ENCODE results near the gene OR2V2.

Gene OR2V2

DNA sequence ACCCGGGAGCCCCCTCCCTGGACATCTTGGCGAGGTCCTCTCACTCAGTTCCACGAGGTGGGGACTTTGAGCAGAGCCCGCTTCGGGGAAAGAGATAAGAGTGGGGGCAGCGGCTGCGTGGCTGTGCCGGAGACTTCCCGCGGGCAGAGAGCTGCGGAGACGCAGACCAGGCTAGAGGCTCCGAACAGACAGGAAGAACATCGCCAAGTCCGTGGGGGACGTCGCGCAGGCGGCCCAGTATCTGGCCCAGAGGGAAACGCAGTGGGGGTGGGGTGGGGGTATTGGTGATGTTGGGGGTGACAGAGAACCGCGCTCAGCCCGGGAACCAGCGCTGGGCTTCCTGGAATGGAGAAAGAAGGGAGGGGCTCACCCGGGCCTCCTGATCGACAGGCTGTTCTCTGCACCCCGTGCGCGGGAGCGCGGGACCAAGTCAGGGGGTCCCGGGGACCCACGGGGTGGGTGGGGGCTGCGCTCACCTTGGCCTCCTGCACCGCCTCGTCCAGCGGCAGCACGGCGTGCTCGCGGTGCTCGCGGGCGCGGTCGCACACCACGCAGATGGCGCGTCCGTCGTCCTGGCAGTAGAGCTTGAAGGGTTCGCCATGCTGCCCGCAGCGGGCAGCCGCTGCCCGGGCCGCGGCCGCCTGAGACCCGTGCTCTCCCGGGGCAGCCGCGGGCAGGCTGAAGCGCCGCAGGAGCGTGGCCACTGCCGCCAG, 56.9 kb downstream of the OR2V2 start:
- DNase-seq (ENCODE audit: low read depth): peak; percentile 52
- TF ChIP-seq, protein P1, sequence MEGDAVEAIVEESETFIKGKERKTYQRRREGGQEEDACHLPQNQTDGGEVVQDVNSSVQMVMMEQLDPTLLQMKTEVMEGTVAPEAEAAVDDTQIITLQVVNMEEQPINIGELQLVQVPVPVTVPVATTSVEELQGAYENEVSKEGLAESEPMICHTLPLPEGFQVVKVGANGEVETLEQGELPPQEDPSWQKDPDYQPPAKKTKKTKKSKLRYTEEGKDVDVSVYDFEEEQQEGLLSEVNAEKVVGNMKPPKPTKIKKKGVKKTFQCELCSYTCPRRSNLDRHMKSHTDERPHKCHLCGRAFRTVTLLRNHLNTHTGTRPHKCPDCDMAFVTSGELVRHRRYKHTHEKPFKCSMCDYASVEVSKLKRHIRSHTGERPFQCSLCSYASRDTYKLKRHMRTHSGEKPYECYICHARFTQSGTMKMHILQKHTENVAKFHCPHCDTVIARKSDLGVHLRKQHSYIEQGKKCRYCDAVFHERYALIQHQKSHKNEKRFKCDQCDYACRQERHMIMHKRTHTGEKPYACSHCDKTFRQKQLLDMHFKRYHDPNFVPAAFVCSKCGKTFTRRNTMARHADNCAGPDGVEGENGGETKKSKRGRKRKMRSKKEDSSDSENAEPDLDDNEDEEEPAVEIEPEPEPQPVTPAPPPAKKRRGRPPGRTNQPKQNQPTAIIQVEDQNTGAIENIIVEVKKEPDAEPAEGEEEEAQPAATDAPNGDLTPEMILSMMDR (IDR thresholded peaks at IDR 0.05; ENCODE audit: insufficient read depth, low read depth, low read length, missing control alignments): no peak
- peak overlapping the region; percentile 71 for H3K4me3 ChIP-seq (ENCODE audit: low read length)

DNA sequence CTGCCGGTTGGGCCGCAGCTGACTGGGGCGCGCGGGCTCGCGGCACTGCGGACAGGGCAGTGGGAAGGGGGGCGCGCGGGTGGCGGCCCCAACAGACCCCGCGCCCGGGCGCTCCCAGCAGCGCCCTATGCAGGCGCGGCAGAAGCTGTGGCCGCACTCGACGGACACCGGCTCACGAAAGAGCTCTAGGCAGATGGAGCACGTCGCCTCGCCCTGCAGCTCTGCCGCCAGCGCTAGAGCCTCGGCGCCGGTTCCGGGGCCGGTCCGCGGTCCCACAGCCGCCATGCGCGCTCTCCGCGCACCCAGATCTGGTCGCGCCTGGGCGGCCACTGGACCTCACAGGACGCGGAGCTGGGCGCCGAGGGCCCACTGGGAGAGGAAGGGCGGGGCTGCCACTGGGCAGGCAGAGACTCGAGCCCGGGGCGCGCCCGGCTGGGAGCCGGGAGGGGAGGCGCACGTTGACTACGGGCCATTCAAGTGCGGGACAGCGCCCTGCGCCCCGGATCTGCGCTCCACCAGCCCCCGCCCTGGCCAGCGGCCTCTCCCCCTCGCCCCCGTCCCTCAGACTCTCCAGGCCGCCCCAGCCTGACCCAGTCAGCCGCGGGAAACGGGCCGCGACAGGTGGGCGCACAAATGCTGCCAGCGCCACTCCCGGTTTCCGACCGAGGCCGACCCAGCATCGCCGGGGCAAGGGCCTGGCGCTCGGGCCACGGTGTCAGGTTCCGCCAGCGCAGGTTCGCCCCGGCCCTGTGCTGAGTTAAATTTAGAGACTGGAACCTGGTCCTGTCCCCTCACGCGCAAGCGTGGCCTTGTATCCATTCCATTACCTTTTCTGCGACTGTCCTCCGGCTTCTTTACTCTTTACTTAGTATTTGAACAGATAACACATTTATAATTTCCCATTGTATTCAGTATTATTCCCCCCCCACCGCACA, 57.7 kb downstream of the OR2V2 start, which contains the start of gene TRIM7:
Gene TRIM7, minus strand, starts transcription at position 371 of the 935 bp plus-strand sequence. Its CDS starts 86 bp downstream, at position 285.
- H3K4me3 ChIP-seq (ENCODE audit: low read length): peak within 1 kb of the TSS; percentile 71
- peak; percentile 79 for DNase-seq (ENCODE audit: low read depth)
- TF ChIP-seq, protein P1 (IDR thresholded peaks at IDR 0.05; ENCODE audit: insufficient read depth, low read depth, low read length, missing control alignments): no peak

DNA sequence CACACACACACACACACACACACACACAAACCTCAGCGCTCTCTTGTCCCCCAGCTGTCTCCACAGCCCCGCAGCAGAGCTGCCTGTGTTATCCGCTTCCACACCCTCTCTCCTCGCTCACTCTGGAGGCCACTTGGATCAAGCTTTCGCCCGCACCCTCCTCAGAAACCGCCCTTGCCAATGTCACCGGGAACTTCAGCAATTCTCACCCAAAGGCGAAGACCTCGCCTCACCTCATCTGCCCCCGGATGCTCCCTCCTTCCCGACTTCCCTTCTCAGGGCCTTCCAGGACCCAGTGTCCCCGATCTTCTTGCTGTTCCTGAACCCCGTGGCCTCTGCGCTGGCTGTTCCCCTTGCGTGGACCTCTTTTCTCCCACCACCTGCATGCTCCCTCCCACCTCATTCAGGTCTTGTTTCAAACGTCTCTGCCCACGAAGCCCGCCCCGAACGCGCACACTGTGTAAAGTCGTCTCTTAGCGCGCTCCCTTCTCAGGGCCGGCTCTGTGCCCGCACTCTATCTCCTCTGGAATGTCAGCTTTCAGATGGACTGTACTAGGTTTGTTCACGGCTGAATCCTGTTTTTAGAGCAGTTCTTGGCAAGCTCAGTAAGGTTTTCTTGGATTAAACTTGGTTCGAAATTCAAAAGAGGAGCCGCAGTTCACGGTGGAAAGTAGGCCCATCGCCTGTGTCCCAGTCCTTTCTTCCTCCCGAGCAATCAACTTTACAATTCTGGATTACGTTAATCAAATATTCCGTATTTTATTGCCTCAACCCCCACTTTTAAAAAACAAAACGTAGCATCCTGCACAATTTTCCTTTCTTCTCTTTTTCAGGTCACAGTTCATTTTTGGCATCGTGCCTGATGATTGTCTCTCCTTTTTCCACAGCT, 58.6 kb downstream of the OR2V2 start:
- H3K4me3 ChIP-seq (ENCODE audit: low read length): peak overlapping the region; percentile 71
- peak; percentile 20 for DNase-seq (ENCODE audit: low read depth)
- TF ChIP-seq, protein P1 (IDR thresholded peaks at IDR 0.05; ENCODE audit: insufficient read depth, low read depth, low read length, missing control alignments): no peak

GRCh38 chr5:181207214-181207959, 60.0 kb downstream of the OR2V2 start:
- H3K4me3 ChIP-seq (ENCODE audit: low read length): peak overlapping the region; percentile 73
- TF ChIP-seq, protein P1 (IDR thresholded peaks at IDR 0.05; ENCODE audit: insufficient read depth, low read depth, low read length, missing control alignments): no peak
- peak; percentile 89 for DNase-seq (ENCODE audit: low read depth)

GRCh38 chr5:181207960-181208253, 60.5 kb downstream of the OR2V2 start:
- no peak for DNase-seq (ENCODE audit: low read depth)
- TF ChIP-seq, protein P1 (IDR thresholded peaks at IDR 0.05; ENCODE audit: insufficient read depth, low read depth, low read length, missing control alignments): no peak
- peak overlapping the region; percentile 73 for H3K4me3 ChIP-seq (ENCODE audit: low read length)
